CD4-positive, CD25-positive, alpha-beta regulatory T cell (primary cell): ENCODE results near the gene KMT2E. TPM values are rescaled to one million over a fixed set of nuclear protein-coding genes. Genes with fewer than 3 reads are reported as not detected.
"Not testable (repeated sequence)": the region's sequence is repeated elsewhere in the genome, so short reads cannot be mapped to it uniquely, and the experiment has no call there.

Source experiments
- ATAC-seq, 2 donors: fragments of 150-1000 bp; cut with Tn5 transposase; one replicate each; pipeline ENCODE4 v1.10.0; 2021; ENCODE audit warnings: low read depth in 2 of 2, moderate number of reproducible peaks in 2 of 2, moderate library complexity in 1 of 2
- DNase-seq, 3 donors: peaks; one replicate each; pipeline versions ENCODE4 v3.0.0 to v3.0.0-alpha.2; 2012 to 2022; ENCODE audit warnings: mixed read lengths in 1 of 3
- H3K27ac ChIP-seq: one replicate; pipeline ENCODE4 v1.7.0; 2013; ENCODE audit warnings: mild to moderate bottlenecking, low read length; ENCODE audit not compliant: insufficient read depth, poor library complexity, severe bottlenecking
- H3K27me3 ChIP-seq: one replicate; pipeline ENCODE4 v1.7.0; 2013; ENCODE audit warnings: low read length; ENCODE audit not compliant: control insufficient read depth, insufficient read depth
- H3K36me3 ChIP-seq: one replicate; pipeline ENCODE4 v1.7.0; 2013; ENCODE audit warnings: mild to moderate bottlenecking, low read length, moderate library complexity; ENCODE audit not compliant: control insufficient read depth, insufficient read depth
- H3K4me1 ChIP-seq: 2 replicates; pipeline ENCODE4 v1.7.0; 2013; ENCODE audit warnings: mild to moderate bottlenecking, low read length; ENCODE audit not compliant: insufficient read depth, control insufficient read depth, poor library complexity, severe bottlenecking
- H3K4me3 ChIP-seq: one replicate; pipeline ENCODE4 v1.7.0; 2013; ENCODE audit warnings: low read depth, mild to moderate bottlenecking, low read length, moderate library complexity
- H3K9me3 ChIP-seq, 2 experiments: 1 replicate in 1 of 2; 2 replicates in 1 of 2; pipeline ENCODE4 v1.7.0; 2013; ENCODE audit warnings: low read length in 2 of 2, mild to moderate bottlenecking in 1 of 2, moderate library complexity in 1 of 2; ENCODE audit not compliant: control insufficient read depth in 2 of 2
- H3K27ac Mint-ChIP-seq, 3 donors: one replicate each; pipeline ENCODE4 v1.8.0; 2020 to 2022; ENCODE audit warnings: mild to moderate bottlenecking in 3 of 3, mixed read lengths in 3 of 3, moderate library complexity in 2 of 3
- H3K27me3 Mint-ChIP-seq: one replicate; pipeline ENCODE4 v1.8.0; 2022; ENCODE audit warnings: mild to moderate bottlenecking, mixed read lengths
- H3K36me3 Mint-ChIP-seq: one replicate; pipeline ENCODE4 v1.8.0; 2020; ENCODE audit warnings: mixed read lengths
- H3K4me1 Mint-ChIP-seq, 4 donors: one replicate each; pipeline ENCODE4 v1.8.0; 2020 to 2022; ENCODE audit warnings: mixed read lengths in 4 of 4, mild to moderate bottlenecking in 1 of 4
- H3K4me3 Mint-ChIP-seq, 4 donors: one replicate each; pipeline ENCODE4 v1.8.0; 2020 to 2022; ENCODE audit warnings: mild to moderate bottlenecking in 4 of 4, mixed read lengths in 4 of 4, moderate library complexity in 3 of 4
- H3K9me3 Mint-ChIP-seq, 7 donors: one replicate each; pipeline ENCODE4 v1.8.0; 2020 to 2022; ENCODE audit warnings: mixed read lengths in 7 of 7, mild to moderate bottlenecking in 3 of 7, moderate library complexity in 2 of 7
- polyA plus RNA-seq, 4 donors: library from polyadenylated mRNA; unstranded; fragments of 300-500 nt; fragmentation: Illumina TruSeq; gene quantifications; one replicate each; pipeline ENCODE4 v1.2.3, GENCODE V29; 2021
- total RNA-seq: library from RNA; stranded (reverse); gene quantifications from one replicate; pipeline ENCODE4 v1.2.3, GENCODE V29; 2022

The KMT2E gene
- total and polyA plus RNA-seq, 5 donors from 2014 or later = 146 to 360 (median 186) TPM

- Mint-ChIP-seq H3K36me3 (peaks cover 36% of the 10 kb centered on the region), H3K27ac (peak overlapping the region; percentile 56 to 91 (median 76)), H3K4me3 (peak overlapping the region in 1 of 4 donors; percentile 17), H3K4me1 (peaks cover 29 to 81% (median 58%) of the 10 kb centered on the region in 4 donors)
- H3K9me3 Mint-ChIP-seq, H3K27me3 Mint-ChIP-seq, H3K4me3 ChIP-seq, H3K27me3 ChIP-seq, H3K27ac ChIP-seq, DNase-seq, H3K9me3 ChIP-seq, ATAC-seq: not testable (repeated sequence)
- Histone ChIP-seq H3K36me3 (peaks cover 71% of the 10 kb centered on the region), H3K4me1 (peaks cover 24% of the 10 kb centered on the region)
These were observed 36.9 kb downstream of the KMT2E start for GRCh38 chr7:105050899-105051298.

DNA sequence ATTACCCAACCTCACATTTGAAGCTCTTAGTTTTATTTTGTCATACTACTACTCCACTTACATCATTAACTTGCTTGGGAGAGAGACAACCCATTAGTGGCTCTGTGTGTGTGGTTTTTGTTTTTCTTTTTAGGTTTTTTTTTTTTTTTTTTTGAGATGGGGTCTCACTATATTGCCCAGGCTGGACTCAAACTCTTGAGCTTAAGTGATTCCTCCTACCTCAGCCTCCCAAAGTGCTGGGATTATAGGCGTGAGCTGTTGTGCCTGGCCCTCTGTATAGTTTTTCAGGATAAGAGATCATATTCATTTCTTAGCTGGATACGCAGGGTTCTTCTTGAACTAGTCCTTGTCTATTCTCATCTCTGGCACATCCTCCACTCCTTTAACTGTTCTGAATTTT is 41.1 kb downstream of the KMT2E start:
- H3K4me3 ChIP-seq = peak overlapping the region; percentile 34
- Mint-ChIP-seq H3K36me3 (peaks cover 37% of the 10 kb centered on the region), H3K27ac (peak overlapping the region; percentile 32 to 85 (median 67)), H3K4me3 (peak overlapping the region in 3 of 4 donors; percentile 28 to 44 (median 40)), H3K9me3 (no peaks in the 10 kb centered on the region), H3K27me3 (no peaks in the 10 kb centered on the region), H3K4me1 (peaks cover 32 to 83% (median 70%) of the 10 kb centered on the region in 4 donors)
- H3K27me3 ChIP-seq = no peaks in the 10 kb centered on the region
- H3K9me3 ChIP-seq = no peaks in the 10 kb centered on the region
- no peak overlapping the region for H3K27ac ChIP-seq
- DNase-seq (no peak), ATAC-seq (no peak)
- peaks cover 60% of the 10 kb centered on the region for H3K36me3 ChIP-seq
- peaks cover 30% of the 10 kb centered on the region for H3K4me1 ChIP-seq

- Histone ChIP-seq H3K27me3 (no peaks in the 10 kb centered on the region), H3K9me3 (no peaks in the 10 kb centered on the region), H3K4me3 (peak overlapping the region; percentile 34), H3K36me3 (peaks cover 62% of the 10 kb centered on the region), H3K4me1 (peaks cover 30% of the 10 kb centered on the region), H3K27ac (no peak overlapping the region)
- no peaks in the 10 kb centered on the region for H3K27me3 Mint-ChIP-seq
- H3K4me3 Mint-ChIP-seq = peak overlapping the region in 3 of 4 donors; percentile 0 to 51 (median 40)
- H3K36me3 Mint-ChIP-seq = peaks cover 37% of the 10 kb centered on the region
- H3K9me3 Mint-ChIP-seq = no peaks in the 10 kb centered on the region
- peak overlapping the region; percentile 29 to 71 (median 67) for H3K27ac Mint-ChIP-seq
- DNase-seq (no peak), ATAC-seq (no peak)
- peaks cover 30 to 83% (median 69%) of the 10 kb centered on the region in 4 donors for H3K4me1 Mint-ChIP-seq
These were observed 41.6 kb downstream of the KMT2E start for GRCh38 chr7:105055621-105056020.

DNA sequence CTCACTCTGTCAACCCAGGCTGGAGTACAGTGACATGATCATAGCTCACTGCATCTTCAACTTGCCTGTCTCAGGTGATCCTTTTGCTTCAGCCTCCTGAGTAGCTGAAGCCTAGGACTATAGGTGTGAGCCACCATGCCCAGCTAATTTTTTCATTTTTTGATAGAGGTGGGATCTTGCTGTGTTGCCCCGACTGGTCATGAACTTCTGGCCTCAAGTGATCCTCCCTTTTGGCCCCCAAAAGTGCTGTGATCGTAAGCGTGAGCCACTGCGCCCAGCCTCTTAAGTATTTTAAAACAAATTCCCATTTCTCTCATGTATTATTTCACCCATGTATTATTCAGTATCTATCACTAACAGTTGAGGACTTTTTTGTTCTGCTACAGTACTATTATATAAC is 43.5 kb downstream of the KMT2E start:
- H3K36me3 Mint-ChIP-seq = peaks cover 31% of the 10 kb centered on the region
- H3K9me3 ChIP-seq = no peaks in the 10 kb centered on the region
- H3K27me3 ChIP-seq = no peaks in the 10 kb centered on the region
- no peaks in the 10 kb centered on the region for H3K27me3 Mint-ChIP-seq
- H3K4me3 Mint-ChIP-seq = peak overlapping the region in 1 of 4 donors; percentile 68
- H3K4me1 ChIP-seq = peaks cover 34% of the 10 kb centered on the region
- H3K4me3 ChIP-seq = no peak overlapping the region
- H3K4me1 Mint-ChIP-seq = peaks cover 43 to 82% (median 69%) of the 10 kb centered on the region in 4 donors
- H3K27ac Mint-ChIP-seq = peak overlapping the region; percentile 11 to 67 (median 66)
- peaks cover 64% of the 10 kb centered on the region for H3K36me3 ChIP-seq
- DNase-seq (no peak), ATAC-seq (no peak)
- no peaks in the 10 kb centered on the region for H3K9me3 Mint-ChIP-seq
- H3K27ac ChIP-seq = no peak overlapping the region

DNA sequence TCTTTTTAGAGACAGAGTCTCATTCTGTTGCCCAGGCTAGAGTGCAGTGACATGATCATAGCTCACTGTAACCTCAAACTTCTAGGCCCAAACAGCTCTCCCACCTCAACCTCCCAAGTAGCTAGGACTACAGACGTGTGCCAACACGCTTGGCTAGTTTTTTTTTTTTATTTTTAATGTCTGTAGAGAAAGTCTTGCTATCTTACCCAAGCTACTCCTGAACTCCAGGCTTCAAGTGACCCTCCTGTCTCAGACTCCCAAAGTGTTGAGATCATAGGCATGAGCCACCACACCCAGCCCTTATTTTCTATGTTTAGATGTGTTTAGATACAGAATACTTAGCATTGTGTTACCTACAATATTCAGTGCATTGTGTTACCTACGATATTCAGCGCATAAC is 46.4 kb downstream of the KMT2E start:
- H3K27ac Mint-ChIP-seq = peak overlapping the region in 2 of 3 donors; percentile 63 to 88
- ATAC-seq (no peak), DNase-seq (no peak)
- peaks cover 71% of the 10 kb centered on the region for H3K36me3 ChIP-seq
- H3K9me3 Mint-ChIP-seq = no peaks in the 10 kb centered on the region
- H3K9me3 ChIP-seq = no peaks in the 10 kb centered on the region
- H3K27me3 Mint-ChIP-seq = no peaks in the 10 kb centered on the region
- H3K4me1 Mint-ChIP-seq = peaks cover 56 to 80% (median 62%) of the 10 kb centered on the region in 4 donors
- H3K4me3 Mint-ChIP-seq = no peak overlapping the region
- H3K36me3 Mint-ChIP-seq = peaks cover 36% of the 10 kb centered on the region
- no peaks in the 10 kb centered on the region for H3K27me3 ChIP-seq
- no peak overlapping the region for H3K27ac ChIP-seq
- H3K4me1 ChIP-seq = peaks cover 27% of the 10 kb centered on the region
- H3K4me3 ChIP-seq = no peak overlapping the region

GRCh38 chr7:105060923-105061322 is 46.9 kb downstream of the KMT2E start:
- Mint-ChIP-seq H3K36me3 (peaks cover 32% of the 10 kb centered on the region), H3K27ac (peak overlapping the region; percentile 5 to 88 (median 63)), H3K4me1 (peaks cover 52 to 78% (median 61%) of the 10 kb centered on the region in 4 donors), H3K27me3 (no peaks in the 10 kb centered on the region), H3K4me3 (peak overlapping the region in 1 of 4 donors; percentile 39), H3K9me3 (no peaks in the 10 kb centered on the region)
- no peak for ATAC-seq
- Histone ChIP-seq H3K27ac (no peak overlapping the region), H3K4me3 (no peak overlapping the region), H3K4me1 (peaks cover 22% of the 10 kb centered on the region), H3K36me3 (peaks cover 72% of the 10 kb centered on the region), H3K9me3 (no peaks in the 10 kb centered on the region), H3K27me3 (no peaks in the 10 kb centered on the region)
- no peak for DNase-seq

GRCh38 chr7:105065104-105065503 is 51.1 kb downstream of the KMT2E start:
- Mint-ChIP-seq H3K4me3 (no peak overlapping the region), H3K27me3 (no peaks in the 10 kb centered on the region), H3K9me3 (no peaks in the 10 kb centered on the region), H3K27ac (peak overlapping the region in 1 of 3 donors; percentile 42), H3K36me3 (peaks cover 44% of the 10 kb centered on the region), H3K4me1 (peaks cover 29 to 60% (median 47%) of the 10 kb centered on the region in 4 donors)
- DNase-seq (no peak), ATAC-seq (no peak)
- Histone ChIP-seq H3K4me1 (peaks cover 4% of the 10 kb centered on the region), H3K27ac (no peak overlapping the region), H3K9me3 (no peaks in the 10 kb centered on the region), H3K4me3 (no peak overlapping the region), H3K36me3 (peaks cover 87% of the 10 kb centered on the region), H3K27me3 (no peaks in the 10 kb centered on the region)

DNA sequence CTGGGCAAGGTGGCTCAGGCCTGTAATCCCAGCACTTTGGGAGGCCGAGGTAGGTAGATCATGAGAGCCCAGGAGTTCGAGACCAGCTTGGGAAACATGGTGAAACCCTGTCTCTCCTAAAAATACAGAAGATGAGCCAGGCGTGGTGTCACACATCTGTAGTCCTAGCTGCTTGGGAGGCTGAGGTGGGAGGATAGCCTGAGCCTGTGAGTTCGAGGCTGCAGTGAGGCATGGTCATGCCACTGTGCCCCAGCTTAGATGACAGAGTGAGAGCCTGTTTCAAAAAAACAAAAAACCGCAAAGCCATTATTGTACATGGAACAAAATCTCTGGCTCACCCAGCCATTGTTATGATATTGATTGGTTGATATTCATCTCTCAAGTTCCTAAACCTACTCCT is 53.7 kb downstream of the KMT2E start:
- Histone ChIP-seq H3K4me3 (no peak overlapping the region), H3K27me3 (no peaks in the 10 kb centered on the region), H3K27ac (no peak overlapping the region), H3K36me3 (peaks cover 86% of the 10 kb centered on the region), H3K4me1 (no peaks in the 10 kb centered on the region), H3K9me3 (no peaks in the 10 kb centered on the region)
- H3K9me3 Mint-ChIP-seq = no peaks in the 10 kb centered on the region
- H3K27ac Mint-ChIP-seq = peak overlapping the region in 1 of 3 donors; percentile 69
- H3K4me1 Mint-ChIP-seq = peaks cover 24 to 46% (median 33%) of the 10 kb centered on the region in 4 donors
- no peaks in the 10 kb centered on the region for H3K27me3 Mint-ChIP-seq
- DNase-seq = no peak
- peaks cover 49% of the 10 kb centered on the region for H3K36me3 Mint-ChIP-seq
- no peak for ATAC-seq
- no peak overlapping the region for H3K4me3 Mint-ChIP-seq
